HFFc6 (cell line): ENCODE measurements around the gene ZFTA. TPM values are rescaled to one million over a fixed set of nuclear protein-coding genes. Genes with fewer than 3 reads are reported as not detected.

Source experiments
- DNase-seq: peaks from one replicate; pipeline ENCODE4 v3.0.0-alpha.2; 2018
- H3K27ac Mint-ChIP-seq: 2 replicates; pipeline ENCODE4 v1.8.0; 2020; ENCODE audit warnings: mild to moderate bottlenecking, mixed read lengths
- H3K27me3 Mint-ChIP-seq: 2 replicates; pipeline ENCODE4 v1.8.0; 2021; ENCODE audit warnings: mild to moderate bottlenecking, moderate library complexity, mixed read lengths; ENCODE audit not compliant: insufficient read depth
- H3K36me3 Mint-ChIP-seq: 2 replicates; pipeline ENCODE4 v1.8.0; 2021; ENCODE audit warnings: low read depth, mixed read lengths
- H3K4me1 Mint-ChIP-seq: 2 replicates; pipeline ENCODE4 v1.8.0; 2020; ENCODE audit warnings: low read depth, mixed read lengths
- H3K4me3 Mint-ChIP-seq: 2 replicates; pipeline ENCODE4 v1.8.0; 2020; ENCODE audit warnings: mild to moderate bottlenecking, moderate library complexity, mixed read lengths
- H3K9me3 Mint-ChIP-seq: 2 replicates; pipeline ENCODE4 v1.8.0; 2020; ENCODE audit warnings: mild to moderate bottlenecking, mixed read lengths
- CTCF ChIP-seq: fragments of 200-600 bp; sonication (generic); IDR thresholded peaks from 2 replicates; pipeline ENCODE4 v1.5.0; 2021; ENCODE audit warnings: antibody characterized with exemption, mild to moderate bottlenecking
- total RNA-seq, 6 experiments: library from RNA; stranded (reverse); fragmentation: NEBNext Ultra II Directional; extraction: Animal tissue kit (Norgen Biotek cat#: 25700); gene quantifications; 2 replicates in 1 of 6; 3 replicates in 5 of 6; pipeline ENCODE4 v1.2.3, GENCODE V29; 2021

The ZFTA gene
- total RNA-seq, 6 experiments from 2014 or later: 18.4 to 21.0 (median 19.5) TPM

GRCh38 chr11:63791495-63792167 is 23.1 kb upstream of the ZFTA start:
- no peak for TF ChIP-seq CTCF
- Mint-ChIP-seq H3K36me3 (peaks cover 14% of the 10 kb centered on the region), H3K4me3 (no peak overlapping the region), H3K27ac (no peak overlapping the region), H3K4me1 (no peaks in the 10 kb centered on the region), H3K27me3 (no peaks in the 10 kb centered on the region), H3K9me3 (peaks cover 14% of the 10 kb centered on the region)
- DNase-seq: no peak

GRCh38 chr11:63785823-63786222 is 17.2 kb upstream of the ZFTA start:
- no peak overlapping the region for H3K27ac Mint-ChIP-seq
- no peak overlapping the region for H3K4me3 Mint-ChIP-seq
- TF ChIP-seq CTCF: no peak
- DNase-seq: no peak
- peaks cover 3% of the 10 kb centered on the region; the same call in 1 of the 2 replicates for H3K27me3 Mint-ChIP-seq
- H3K36me3 Mint-ChIP-seq: no peaks in the 10 kb centered on the region
- no peaks in the 10 kb centered on the region for H3K9me3 Mint-ChIP-seq
- H3K4me1 Mint-ChIP-seq: no peaks in the 10 kb centered on the region

GRCh38 chr11:63783925-63784592 is 15.5 kb upstream of the ZFTA start:
- Mint-ChIP-seq H3K36me3 (no peaks in the 10 kb centered on the region), H3K9me3 (no peaks in the 10 kb centered on the region), H3K4me3 (no peak overlapping the region), H3K27me3 (peaks cover 3% of the 10 kb centered on the region; the same call in 1 of the 2 replicates), H3K4me1 (peaks cover 3% of the 10 kb centered on the region), H3K27ac (no peak overlapping the region)
- no peak for TF ChIP-seq CTCF
- DNase-seq: no peak

GRCh38 chr11:63782749-63783148 is 14.2 kb upstream of the ZFTA start:
- H3K36me3 Mint-ChIP-seq: no peaks in the 10 kb centered on the region
- TF ChIP-seq CTCF: no peak
- no peak for DNase-seq
- peaks cover 12% of the 10 kb centered on the region for H3K4me1 Mint-ChIP-seq
- no peak overlapping the region for H3K4me3 Mint-ChIP-seq
- peaks cover 3% of the 10 kb centered on the region for H3K27me3 Mint-ChIP-seq
- H3K9me3 Mint-ChIP-seq: no peaks in the 10 kb centered on the region
- H3K27ac Mint-ChIP-seq: no peak overlapping the region

GRCh38 chr11:63779039-63779438 is 10.5 kb upstream of the ZFTA start:
- H3K4me1 Mint-ChIP-seq: peaks cover 12% of the 10 kb centered on the region
- no peaks in the 10 kb centered on the region for H3K9me3 Mint-ChIP-seq
- peaks cover 1% of the 10 kb centered on the region; the same call in 1 of the 2 replicates for H3K27me3 Mint-ChIP-seq
- no peak overlapping the region for H3K4me3 Mint-ChIP-seq
- peak overlapping the region; percentile 38; the same call in 1 of the 2 replicates for H3K27ac Mint-ChIP-seq
- no peak for TF ChIP-seq CTCF
- H3K36me3 Mint-ChIP-seq: no peaks in the 10 kb centered on the region
- peak; percentile 56 for DNase-seq
